Glutamatergic neuron (in vitro differentiated cells): ENCODE measurements around the gene FAM219B. TPM values are rescaled to one million over a fixed set of nuclear protein-coding genes. Genes with fewer than 3 reads are reported as not detected.

ENCODE experiments used
- DNase-seq: peaks from one replicate; pipeline ENCODE4 v3.0.0; 2022
- H3K27ac Mint-ChIP-seq: one replicate; pipeline ENCODE4 v1.8.0; 2020; ENCODE audit warnings: mild to moderate bottlenecking, mixed read lengths, inconsistent platforms; ENCODE audit not compliant: unreplicated experiment
- H3K27me3 Mint-ChIP-seq: one replicate; pipeline ENCODE4 v1.8.0; 2020; ENCODE audit warnings: mild to moderate bottlenecking, moderate library complexity, mixed read lengths, inconsistent platforms; ENCODE audit not compliant: unreplicated experiment
- H3K36me3 Mint-ChIP-seq: one replicate; pipeline ENCODE4 v1.8.0; 2020; ENCODE audit warnings: mild to moderate bottlenecking, mixed read lengths, inconsistent platforms; ENCODE audit not compliant: unreplicated experiment
- H3K4me1 Mint-ChIP-seq: one replicate; pipeline ENCODE4 v1.8.0; 2020; ENCODE audit warnings: mild to moderate bottlenecking, low read depth, mixed read lengths, inconsistent platforms; ENCODE audit not compliant: unreplicated experiment
- H3K4me3 Mint-ChIP-seq: one replicate; pipeline ENCODE4 v1.8.0; 2020; ENCODE audit warnings: mild to moderate bottlenecking, mixed read lengths, inconsistent platforms; ENCODE audit not compliant: unreplicated experiment
- H3K9me3 Mint-ChIP-seq: one replicate; pipeline ENCODE4 v1.8.0; 2020; ENCODE audit warnings: mild to moderate bottlenecking, moderate library complexity, mixed read lengths, inconsistent platforms; ENCODE audit not compliant: unreplicated experiment
- total RNA-seq: library from RNA; stranded (reverse); fragmentation: NEBNext Ultra II Directional; extraction: Animal tissue kit (Norgen Biotek cat#: 25700); gene quantifications from one replicate; pipeline ENCODE4 v1.2.1, GENCODE V29; 2021; ENCODE audit not compliant: unreplicated experiment
- TF ChIP-seq, protein P1 (sequence below): fragments of 200-600 bp; sonication (generic); IDR thresholded peaks from one replicate; pipeline ENCODE4 v1.5.0; 2021; ENCODE audit not compliant: partially characterized antibody, unreplicated experiment

Gene FAM219B
- total RNA-seq, 1 donor from 2014 or later, result 171 TPM

DNA sequence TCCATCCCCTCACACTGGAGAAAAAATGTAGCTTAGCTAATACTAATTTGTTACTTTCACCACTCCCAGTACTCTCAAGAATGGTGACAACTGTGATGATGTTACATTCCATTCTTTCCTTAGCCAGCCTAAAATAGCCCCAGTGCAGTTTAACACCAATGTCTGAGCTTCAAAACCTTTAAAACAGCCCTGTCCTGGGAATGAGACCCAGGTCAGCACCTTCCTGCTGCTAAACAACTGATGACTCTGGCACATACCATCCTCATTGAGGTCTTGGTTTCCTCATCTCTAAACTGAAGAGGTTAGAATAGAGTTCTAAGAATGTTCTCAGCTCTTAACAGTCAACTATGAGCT lies 37.3 kb downstream of the FAM219B start:
- TF ChIP-seq, protein P1, sequence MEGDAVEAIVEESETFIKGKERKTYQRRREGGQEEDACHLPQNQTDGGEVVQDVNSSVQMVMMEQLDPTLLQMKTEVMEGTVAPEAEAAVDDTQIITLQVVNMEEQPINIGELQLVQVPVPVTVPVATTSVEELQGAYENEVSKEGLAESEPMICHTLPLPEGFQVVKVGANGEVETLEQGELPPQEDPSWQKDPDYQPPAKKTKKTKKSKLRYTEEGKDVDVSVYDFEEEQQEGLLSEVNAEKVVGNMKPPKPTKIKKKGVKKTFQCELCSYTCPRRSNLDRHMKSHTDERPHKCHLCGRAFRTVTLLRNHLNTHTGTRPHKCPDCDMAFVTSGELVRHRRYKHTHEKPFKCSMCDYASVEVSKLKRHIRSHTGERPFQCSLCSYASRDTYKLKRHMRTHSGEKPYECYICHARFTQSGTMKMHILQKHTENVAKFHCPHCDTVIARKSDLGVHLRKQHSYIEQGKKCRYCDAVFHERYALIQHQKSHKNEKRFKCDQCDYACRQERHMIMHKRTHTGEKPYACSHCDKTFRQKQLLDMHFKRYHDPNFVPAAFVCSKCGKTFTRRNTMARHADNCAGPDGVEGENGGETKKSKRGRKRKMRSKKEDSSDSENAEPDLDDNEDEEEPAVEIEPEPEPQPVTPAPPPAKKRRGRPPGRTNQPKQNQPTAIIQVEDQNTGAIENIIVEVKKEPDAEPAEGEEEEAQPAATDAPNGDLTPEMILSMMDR, result no peak
- Mint-ChIP-seq H3K9me3 (peaks cover 7% of the 10 kb centered on the region), H3K36me3 (peaks cover 8% of the 10 kb centered on the region), H3K27me3 (peaks cover 4% of the 10 kb centered on the region), H3K4me3 (no peak overlapping the region), H3K27ac (no peak overlapping the region), H3K4me1 (peaks cover 11% of the 10 kb centered on the region)
- no peak for DNase-seq

DNA sequence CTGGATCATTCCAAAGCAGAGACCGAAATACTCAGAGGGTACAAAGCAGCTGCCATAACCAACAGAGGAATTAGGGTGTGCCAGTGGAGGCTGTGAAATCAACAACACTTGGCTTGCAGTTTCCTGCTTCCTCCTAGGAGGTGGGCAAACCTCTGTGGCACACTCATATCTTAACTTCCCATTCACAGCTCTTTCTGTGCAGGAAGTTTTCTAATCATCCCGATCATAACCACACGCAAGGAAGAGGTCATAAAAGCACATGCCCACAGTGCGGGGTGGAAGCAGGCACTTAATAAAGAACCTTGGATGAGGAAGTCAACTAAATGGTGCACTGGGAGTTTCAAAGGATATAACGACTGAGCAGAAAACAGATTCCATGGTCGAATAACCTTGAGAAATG lies 38.6 kb downstream of the FAM219B start:
- no peak overlapping the region for H3K27ac Mint-ChIP-seq

DNA sequence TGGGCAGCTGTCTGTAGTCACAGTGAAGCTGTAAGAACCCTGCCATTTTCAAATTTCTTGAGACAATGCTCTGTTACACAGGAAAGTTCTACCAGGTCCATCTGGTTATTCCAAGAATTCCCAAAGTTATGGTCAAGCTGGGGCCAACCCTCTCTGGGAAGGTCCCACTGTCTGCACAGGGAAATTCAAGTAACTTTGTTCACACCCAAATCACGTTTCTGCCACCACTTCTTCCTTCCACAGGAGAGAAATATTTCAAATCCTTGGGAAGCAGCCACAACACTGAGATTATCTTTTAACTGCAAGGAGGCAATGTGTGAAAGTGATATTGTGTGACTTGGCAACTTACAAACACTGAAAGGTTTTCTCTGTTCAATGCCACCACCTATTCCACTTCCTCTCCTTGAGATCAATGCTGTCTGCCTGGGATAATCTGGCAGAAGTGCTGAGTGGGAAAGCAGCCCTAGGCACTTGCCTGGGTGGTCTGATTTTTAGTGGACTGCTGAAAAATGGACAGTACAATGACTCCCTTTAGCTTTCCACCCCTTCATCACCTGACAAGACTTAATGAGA lies 39.1 kb downstream of the FAM219B start:
- Mint-ChIP-seq H3K27me3 (peaks cover 4% of the 10 kb centered on the region), H3K9me3 (peaks cover 4% of the 10 kb centered on the region), H3K36me3 (peaks cover 8% of the 10 kb centered on the region), H3K4me3 (no peak overlapping the region), H3K27ac (no peak overlapping the region), H3K4me1 (peaks cover 7% of the 10 kb centered on the region)
- DNase-seq, result no peak
- TF ChIP-seq, protein P1, result no peak

More for the DNA sequence above, 38.6 kb downstream of the FAM219B start:
- Mint-ChIP-seq H3K27me3 (peaks cover 6% of the 10 kb centered on the region), H3K4me1 (peaks cover 9% of the 10 kb centered on the region), H3K4me3 (no peak overlapping the region), H3K36me3 (peaks cover 8% of the 10 kb centered on the region), H3K9me3 (peaks cover 6% of the 10 kb centered on the region)
- TF ChIP-seq, protein P1, result no peak
- no peak for DNase-seq

DNA sequence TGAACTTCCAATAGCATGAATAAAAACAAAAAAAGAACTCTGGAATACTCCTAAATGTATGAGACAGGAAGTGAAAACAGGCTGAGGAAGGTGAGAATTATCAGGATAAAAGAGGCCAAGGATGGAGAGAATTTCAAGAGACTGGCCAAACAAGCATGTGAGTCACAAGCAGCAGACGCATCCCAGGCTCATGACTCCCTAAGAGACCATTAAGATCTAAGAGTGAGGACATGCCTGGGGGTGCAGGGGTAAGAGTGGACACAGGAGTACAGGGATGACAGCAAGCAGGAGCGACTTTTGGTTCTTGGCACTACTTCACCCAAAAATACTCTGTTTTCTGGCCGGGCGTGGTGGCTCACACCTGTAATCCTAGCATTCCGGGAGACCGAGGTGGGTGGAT lies 40.6 kb downstream of the FAM219B start:
- H3K9me3 Mint-ChIP-seq, result peaks cover 4% of the 10 kb centered on the region
- DNase-seq, result no peak
- no peak overlapping the region for H3K27ac Mint-ChIP-seq
- TF ChIP-seq, protein P1, result no peak
- H3K4me1 Mint-ChIP-seq, result peaks cover 5% of the 10 kb centered on the region
- H3K27me3 Mint-ChIP-seq, result peaks cover 4% of the 10 kb centered on the region
- H3K4me3 Mint-ChIP-seq, result no peak overlapping the region
- peaks cover 8% of the 10 kb centered on the region for H3K36me3 Mint-ChIP-seq

DNA sequence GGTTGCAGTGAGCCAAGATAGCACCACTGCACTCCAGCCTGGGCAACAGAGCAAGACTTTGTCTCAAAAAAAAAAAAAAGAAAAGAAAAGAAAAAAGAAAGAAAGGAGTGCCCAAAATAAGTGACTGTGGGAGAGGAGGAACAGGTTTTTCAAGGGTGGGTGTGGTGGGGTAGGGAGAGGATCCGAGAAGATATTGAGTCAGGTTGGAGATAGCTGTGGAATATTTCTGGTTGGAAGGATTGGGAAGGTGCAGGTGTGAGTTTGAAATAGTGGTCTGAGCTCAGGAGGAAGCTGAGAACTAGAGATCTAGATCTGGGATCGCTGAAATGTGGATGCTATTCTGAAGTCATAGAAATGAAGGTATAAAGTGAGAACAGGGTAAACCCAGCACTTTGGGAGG lies 41.3 kb downstream of the FAM219B start:
- TF ChIP-seq, protein P1, result no peak
- peaks cover 2% of the 10 kb centered on the region for H3K4me1 Mint-ChIP-seq
- H3K4me3 Mint-ChIP-seq, result no peak overlapping the region
- H3K27me3 Mint-ChIP-seq, result peaks cover 4% of the 10 kb centered on the region
- no peak overlapping the region for H3K27ac Mint-ChIP-seq
- no peak for DNase-seq
- H3K9me3 Mint-ChIP-seq, result peaks cover 4% of the 10 kb centered on the region
- H3K36me3 Mint-ChIP-seq, result peaks cover 8% of the 10 kb centered on the region
